ENCODE data around the gene AOC3.

DNA sequence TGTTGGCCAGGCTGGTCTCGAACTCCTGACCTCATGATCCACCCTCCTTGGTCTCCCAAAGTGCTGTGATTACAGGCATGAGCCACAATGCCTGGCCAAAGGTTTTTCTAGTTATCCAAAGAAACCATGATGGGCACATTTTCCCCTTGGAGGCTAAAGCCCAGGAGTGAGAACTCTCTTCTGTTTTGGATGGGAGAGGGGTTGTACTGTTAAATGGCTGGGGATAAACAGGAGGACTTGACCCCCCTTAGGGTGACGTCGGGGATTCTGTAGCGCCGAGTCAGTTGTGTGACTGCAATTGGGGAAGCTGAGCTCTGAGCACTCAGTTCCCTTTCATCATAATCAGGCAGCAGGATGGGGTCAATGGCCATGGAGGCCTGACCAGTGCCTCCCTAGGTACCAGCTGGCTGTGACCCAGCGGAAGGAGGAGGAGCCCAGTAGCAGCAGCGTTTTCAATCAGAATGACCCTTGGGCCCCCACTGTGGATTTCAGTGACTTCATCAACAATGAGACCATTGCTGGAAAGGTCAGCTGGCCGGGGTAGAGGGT is 4.1 kb downstream of the AOC3 start:
- no peak for TF ChIP-seq ZFP36 (IDR thresholded peaks at IDR 0.05; ENCODE audit: borderline replicate concordance, partially characterized antibody)
- TF ChIP-seq, protein P1, sequence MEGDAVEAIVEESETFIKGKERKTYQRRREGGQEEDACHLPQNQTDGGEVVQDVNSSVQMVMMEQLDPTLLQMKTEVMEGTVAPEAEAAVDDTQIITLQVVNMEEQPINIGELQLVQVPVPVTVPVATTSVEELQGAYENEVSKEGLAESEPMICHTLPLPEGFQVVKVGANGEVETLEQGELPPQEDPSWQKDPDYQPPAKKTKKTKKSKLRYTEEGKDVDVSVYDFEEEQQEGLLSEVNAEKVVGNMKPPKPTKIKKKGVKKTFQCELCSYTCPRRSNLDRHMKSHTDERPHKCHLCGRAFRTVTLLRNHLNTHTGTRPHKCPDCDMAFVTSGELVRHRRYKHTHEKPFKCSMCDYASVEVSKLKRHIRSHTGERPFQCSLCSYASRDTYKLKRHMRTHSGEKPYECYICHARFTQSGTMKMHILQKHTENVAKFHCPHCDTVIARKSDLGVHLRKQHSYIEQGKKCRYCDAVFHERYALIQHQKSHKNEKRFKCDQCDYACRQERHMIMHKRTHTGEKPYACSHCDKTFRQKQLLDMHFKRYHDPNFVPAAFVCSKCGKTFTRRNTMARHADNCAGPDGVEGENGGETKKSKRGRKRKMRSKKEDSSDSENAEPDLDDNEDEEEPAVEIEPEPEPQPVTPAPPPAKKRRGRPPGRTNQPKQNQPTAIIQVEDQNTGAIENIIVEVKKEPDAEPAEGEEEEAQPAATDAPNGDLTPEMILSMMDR (IDR thresholded peaks at IDR 0.05): no peak
- TF ChIP-seq MAZ (IDR thresholded peaks at IDR 0.05; ENCODE audit: borderline replicate concordance, low read depth, low read length): no peak
- TF ChIP-seq NR3C1 (IDR thresholded peaks at IDR 0.05): no peak
